Sciatic nerve (tissue), 2 donors: ENCODE measurements around the gene HJURP. TPM values are rescaled to one million over a fixed set of nuclear protein-coding genes. Genes with fewer than 3 reads are reported as not detected.
"Not testable (repeated sequence)": the region's sequence is repeated elsewhere in the genome, so short reads cannot be mapped to it uniquely, and the experiment has no call there.

Experiments used
- ATAC-seq: fragments of 200-7000 bp; cut with Tn5 transposase; one replicate; pipeline ENCODE4 v1.9.1; 2020; ENCODE audit warnings: mild to moderate bottlenecking, moderate library complexity
- DNase-seq: peaks from one replicate; pipeline ENCODE4 v3.0.0-alpha.2; 2020; ENCODE audit warnings: low spot score
- intact Hi-C: fragments of 100-400 bp; cut with DNase I; formaldehyde crosslinking; loops from one replicate; pipeline ENCODE4 v1.14.2; 2022
- total RNA-seq: library from RNA; stranded (reverse); fragmentation: NEBNext Ultra II Directional; extraction: Animal tissue kit (Norgen Biotek cat#: 25700); gene quantifications from one replicate; pipeline ENCODE4 v1.2.1, GENCODE V29; 2021
- donor health status: DM: no; HTN: no; CAD: no.
- donor health status: DM: no; HTN: no; CAD: no.

HJURP gene
- total RNA-seq = 0.71 TPM

GRCh38 chr2:233854241-233854981 lies at the start of gene HJURP:
TSS of gene HJURP (minus strand) at chr2:233854535. CDS start at chr2:233854500, 35 bp downstream.
- intact Hi-C loops = no loop called here
- peak; percentile 100 for ATAC-seq
- DNase-seq = peak; percentile 94

- DNase-seq = no peak
- ATAC-seq = no peak
- intact Hi-C loops = no loop called here
Measured at GRCh38 chr2:233901884-233902283, 47.5 kb upstream of the HJURP start.

- intact Hi-C loops = no loop called here
- DNase-seq = no peak
- ATAC-seq = no peak
Measured at GRCh38 chr2:233901367-233901766, 47.0 kb upstream of the HJURP start.

GRCh38 chr2:233896253-233896652 lies 41.9 kb upstream of the HJURP start:
- ATAC-seq, intact Hi-C loops, DNase-seq: not testable (repeated sequence)

- intact Hi-C loops = no loop called here
- no peak for DNase-seq
- ATAC-seq = no peak
Measured at GRCh38 chr2:233892793-233893192, 38.5 kb upstream of the HJURP start.

GRCh38 chr2:233882353-233882752 lies 28.0 kb upstream of the HJURP start:
- no peak for DNase-seq
- ATAC-seq = no peak
- intact Hi-C loops = no loop called here

- intact Hi-C loops, ATAC-seq: not testable (repeated sequence)
Measured at GRCh38 chr2:233872125-233872524, 17.8 kb upstream of the HJURP start.

GRCh38 chr2:233871432-233871831 lies 17.1 kb upstream of the HJURP start:
- ATAC-seq = no peak
- intact Hi-C loops = no loop called here
- no peak for DNase-seq

More at GRCh38 chr2:233872125-233872524, 17.8 kb upstream of the HJURP start:
- DNase-seq = not testable (repeated sequence)

- DNase-seq (no peak), ATAC-seq (peak; percentile 51)
- intact Hi-C loops = no loop called here
Measured at GRCh38 chr2:233867993-233868532, 13.7 kb upstream of the HJURP start, which contains the start of gene MSL3B. TSS of gene MSL3B (minus strand) at chr2:233868386.

GRCh38 chr2:233866479-233866878 lies 12.1 kb upstream of the HJURP start:
- intact Hi-C loops = no loop called here

GRCh38 chr2:233865838-233866237 lies 11.5 kb upstream of the HJURP start:
- intact Hi-C loops = no loop called here
- DNase-seq (no peak), ATAC-seq (no peak)

More at GRCh38 chr2:233866479-233866878, 12.1 kb upstream of the HJURP start:
- ATAC-seq (no peak), DNase-seq (no peak)

GRCh38 chr2:233862261-233862768 lies 8.0 kb upstream of the HJURP start:
- DNase-seq (no peak), ATAC-seq (no peak)
- intact Hi-C loops = no loop called here

- intact Hi-C loops = no loop called here
- no peak for ATAC-seq
- DNase-seq = no peak
Measured at GRCh38 chr2:233858331-233858730, 4.0 kb upstream of the HJURP start.

- intact Hi-C loops = no loop called here
- ATAC-seq (no peak), DNase-seq (no peak)
Measured at GRCh38 chr2:233857511-233858141, 3.3 kb upstream of the HJURP start.

GRCh38 chr2:233856184-233856583 lies 1.8 kb upstream of the HJURP start:
- ATAC-seq = no peak
- no peak for DNase-seq
- intact Hi-C loops = no loop called here

- DNase-seq (no peak), ATAC-seq (no peak)
- intact Hi-C loops = no loop called here
Measured at GRCh38 chr2:233855345-233855744, 1.0 kb upstream of the HJURP start.

- intact Hi-C loops = no loop called here
Measured at GRCh38 chr2:233853883-233854240, 473 bp downstream of the HJURP start.

GRCh38 chr2:233853353-233853752 lies 982 bp downstream of the HJURP start:
- intact Hi-C loops = no loop called here
- ATAC-seq (no peak), DNase-seq (no peak)

More at GRCh38 chr2:233853883-233854240, 473 bp downstream of the HJURP start:
- DNase-seq = no peak
- ATAC-seq = no peak

- intact Hi-C loops = no loop called here
- ATAC-seq (no peak), DNase-seq (no peak)
Measured at GRCh38 chr2:233852056-233852455, 2.3 kb downstream of the HJURP start.

- DNase-seq (no peak), ATAC-seq (no peak)
- intact Hi-C loops = no loop called here
Measured at GRCh38 chr2:233851169-233851568, 3.2 kb downstream of the HJURP start.
